BJ (cell line): ENCODE measurements around the gene MAP2. TPM values are rescaled to one million over a fixed set of nuclear protein-coding genes. Genes with fewer than 3 reads are reported as not detected.

ENCODE experiments used
- CTCF ChIA-PET: fragments of 350-600 bp; formaldehyde crosslinking; extraction: SDS; loops from one replicate; lab custom pipeline; 2021; ENCODE audit warnings: antibody characterized with exemption, inconsistent platforms; lab: Yijun Ruan, JAX
- POLR2A ChIA-PET: fragments of 300-600 bp; sonication (Branson Sonifier 250); formaldehyde crosslinking; extraction: SDS; loops from one replicate; lab custom pipeline; 2021; ENCODE audit warnings: antibody characterized with exemption; lab: Charles Lee
- DNase-seq: peaks from one replicate; pipeline ENCODE4 v3.0.0-alpha.2; 2011; ENCODE audit warnings: low read depth
- H3K27me3 ChIP-seq: 2 replicates; pipeline ENCODE4 v1.6.0; 2011; ENCODE audit warnings: low read length; ENCODE audit not compliant: control insufficient read depth, insufficient read depth
- H3K36me3 ChIP-seq: 2 replicates; pipeline ENCODE4 v1.5.1; 2011; ENCODE audit warnings: low read length; ENCODE audit not compliant: control insufficient read depth, insufficient read depth
- H3K4me3 ChIP-seq: 2 replicates; pipeline ENCODE4 v1.5.1; 2011; ENCODE audit warnings: low read depth, mild to moderate bottlenecking, control low read depth, low read length
- CTCF ChIP-seq: IDR thresholded peaks from 2 replicates; pipeline ENCODE4 v1.5.1; 2011; ENCODE audit warnings: low read depth, mild to moderate bottlenecking, control low read depth, inconsistent platforms, low read length, moderate library complexity; ENCODE audit not compliant: insufficient read depth
- polyA plus RNA-seq: library from polyadenylated mRNA; depleted of rRNA; stranded (reverse); fragments of >200 nt; gene quantifications from 2 replicates; pipeline ENCODE4 v1.2.3, GENCODE V29; 2011

The MAP2 gene
- polyA plus RNA-seq, 1 experiment, result 3.5 TPM

GRCh38 chr2:209564816-209565215 is 141.0 kb downstream of the MAP2 start:
- CTCF ChIA-PET, result interaction anchor here (1.4 to 2.3 kb wide), 3 partner anchors 10 to 230 kb away, joined by 6 to 13 read pairs (median 6); partner anchors contain the start of gene MAP2
- TF ChIP-seq CTCF, result no peak
- POLR2A ChIA-PET, result no interaction called here

GRCh38 chr2:209565896-209566582 is 142.2 kb downstream of the MAP2 start:
- H3K36me3 ChIP-seq, result no peaks in the 10 kb centered on the region
- H3K4me3 ChIP-seq, result no peak overlapping the region
- no peak for DNase-seq
- ChIA-PET CTCF (interaction anchor here (0.8 to 2.4 kb wide), 4 partner anchors 10 to 231 kb away, joined by 3 to 6 read pairs (median 4); no protein-coding TSS in a partner anchor), POLR2A (interaction anchor here (0.6 kb wide), 1 partner anchor 31 kb away, joined by 4 read pairs; no protein-coding TSS in a partner anchor)
- no peaks in the 10 kb centered on the region for H3K27me3 ChIP-seq
- TF ChIP-seq CTCF, result no peak

More at GRCh38 chr2:209564816-209565215, 141.0 kb downstream of the MAP2 start:
- no peak for DNase-seq
- H3K27me3 ChIP-seq, result no peaks in the 10 kb centered on the region
- no peaks in the 10 kb centered on the region for H3K36me3 ChIP-seq
- H3K4me3 ChIP-seq, result no peak overlapping the region

- Histone ChIP-seq H3K36me3 (no peaks in the 10 kb centered on the region), H3K27me3 (no peaks in the 10 kb centered on the region), H3K4me3 (no peak overlapping the region)
- ChIA-PET CTCF (interaction anchor here (1.9 to 2.0 kb wide), 2 partner anchors 10 to 236 kb away, joined by 5 to 6 read pairs; no protein-coding TSS in a partner anchor), POLR2A (no interaction called here)
- DNase-seq, result no peak
- TF ChIP-seq CTCF, result no peak
Observed at GRCh38 chr2:209570194-209570593, 146.3 kb downstream of the MAP2 start.

DNA sequence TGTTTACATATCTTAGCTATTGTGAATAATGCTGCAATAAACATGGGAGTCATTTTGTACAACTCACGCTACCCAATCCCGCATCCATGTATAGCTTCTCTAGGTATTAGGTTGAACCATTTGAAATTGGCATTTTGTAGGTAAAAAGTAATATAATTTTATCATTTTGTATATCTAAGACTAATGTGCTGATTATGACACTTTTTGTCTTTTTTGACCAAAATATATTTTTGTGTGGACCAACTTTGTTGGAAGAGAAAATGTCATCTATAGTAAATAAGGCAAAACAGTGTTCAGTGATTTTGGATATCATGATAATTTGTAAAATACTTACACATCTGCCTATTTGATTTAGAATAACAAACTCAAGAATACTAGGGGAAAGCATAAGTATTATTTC is 150.7 kb downstream of the MAP2 start:
- ChIA-PET CTCF (interaction anchor here (1.0 kb wide), 1 partner anchor 240 kb away, joined by 10 read pairs; no protein-coding TSS in a partner anchor), POLR2A (no interaction called here)
- TF ChIP-seq CTCF, result no peak
- Histone ChIP-seq H3K4me3 (no peak overlapping the region), H3K36me3 (no peaks in the 10 kb centered on the region), H3K27me3 (no peaks in the 10 kb centered on the region)
- DNase-seq, result no peak
